H9 (cell line): ENCODE results near the gene PDZRN4. TPM values are rescaled to one million over a fixed set of nuclear protein-coding genes. Genes with fewer than 3 reads are reported as not detected.

ENCODE experiments used
- DNase-seq: peaks from one replicate; pipeline ENCODE4 v3.0.0-alpha.2; 2017
- H2AFZ ChIP-seq: one replicate; pipeline ENCODE4 v1.6.1; 2013; ENCODE audit warnings: mild to moderate bottlenecking, low read length, control low read depth, moderate library complexity
- H2AK5ac ChIP-seq: 2 replicates; pipeline ENCODE4 v1.6.1; 2013; ENCODE audit warnings: low read length, control low read depth, mixed read lengths; ENCODE audit not compliant: insufficient read length
- H2BK120ac ChIP-seq: one replicate; pipeline ENCODE4 v1.6.1; 2013; ENCODE audit warnings: low read depth, mild to moderate bottlenecking, low read length, control low read depth, inconsistent platforms; ENCODE audit not compliant: poor library complexity, severe bottlenecking
- H2BK12ac ChIP-seq: 2 replicates; pipeline ENCODE4 v1.6.1; 2013; ENCODE audit warnings: low read length, control low read depth, mixed read lengths, low read depth; ENCODE audit not compliant: insufficient read length
- H2BK15ac ChIP-seq: 2 replicates; pipeline ENCODE4 v1.6.1; 2013; ENCODE audit warnings: low read depth, low read length, control low read depth
- H2BK20ac ChIP-seq: one replicate; pipeline ENCODE4 v1.6.1; 2013; ENCODE audit warnings: low read depth, mild to moderate bottlenecking, low read length, control low read depth, inconsistent platforms; ENCODE audit not compliant: poor library complexity, severe bottlenecking
- H2BK5ac ChIP-seq: 2 replicates; pipeline ENCODE4 v1.6.1; 2013; ENCODE audit warnings: low read length, control low read depth, mixed read lengths; ENCODE audit not compliant: insufficient read length
- H3K14ac ChIP-seq: 2 replicates; pipeline ENCODE4 v1.6.1; 2013; ENCODE audit warnings: low read length, control low read depth; ENCODE audit not compliant: insufficient read depth
- H3K18ac ChIP-seq: 2 replicates; pipeline ENCODE4 v1.6.1; 2013; ENCODE audit warnings: low read depth, mild to moderate bottlenecking, mixed read lengths, low read length, control low read depth; ENCODE audit not compliant: insufficient read length
- H3K23ac ChIP-seq: 2 replicates; pipeline ENCODE4 v1.6.1; 2013; ENCODE audit warnings: low read length, control low read depth, mixed read lengths, low read depth; ENCODE audit not compliant: insufficient read length
- H3K23me2 ChIP-seq: 2 replicates; pipeline ENCODE4 v1.6.1; 2013; ENCODE audit warnings: low read depth, mild to moderate bottlenecking, mixed read lengths, low read length, control low read depth; ENCODE audit not compliant: insufficient read length, poor library complexity, severe bottlenecking
- H3K27ac ChIP-seq: 2 replicates; pipeline ENCODE4 v1.5.1; 2013; ENCODE audit warnings: low read length, control low read depth, mixed read lengths, low read depth; ENCODE audit not compliant: insufficient read length
- H3K27me3 ChIP-seq: 2 replicates; pipeline ENCODE4 v1.6.1; 2013; ENCODE audit warnings: low read length, control low read depth, inconsistent platforms; ENCODE audit not compliant: insufficient read depth
- H3K4ac ChIP-seq: 2 replicates; pipeline ENCODE4 v1.6.1; 2013; ENCODE audit warnings: low read depth, mild to moderate bottlenecking, control low read depth, inconsistent platforms, low read length, moderate library complexity
- H3K4me1 ChIP-seq: 2 replicates; pipeline ENCODE4 v1.6.1; 2013; ENCODE audit warnings: low read length, control low read depth, inconsistent platforms; ENCODE audit not compliant: insufficient read depth
- H3K4me2 ChIP-seq: 2 replicates; pipeline ENCODE4 v1.6.1; 2013; ENCODE audit warnings: low read length, control low read depth, mixed read lengths; ENCODE audit not compliant: insufficient read length, insufficient read depth
- H3K56ac ChIP-seq: 2 replicates; pipeline ENCODE4 v1.6.1; 2013; ENCODE audit warnings: low read depth, mild to moderate bottlenecking, mixed read lengths, low read length, control low read depth; ENCODE audit not compliant: insufficient read length
- H3K79me1 ChIP-seq: 2 replicates; pipeline ENCODE4 v1.6.1; 2013; ENCODE audit warnings: low read depth, mild to moderate bottlenecking, moderate library complexity, low read length, control low read depth, inconsistent platforms; ENCODE audit not compliant: insufficient read depth, poor library complexity, severe bottlenecking
- H3K79me2 ChIP-seq: 2 replicates; pipeline ENCODE4 v1.6.1; 2013; ENCODE audit warnings: low read length, control low read depth, inconsistent platforms; ENCODE audit not compliant: insufficient read depth
- H3K9ac ChIP-seq: 2 replicates; pipeline ENCODE4 v1.6.1; 2013; ENCODE audit warnings: low read length, control low read depth, mixed read lengths; ENCODE audit not compliant: insufficient read length; ENCODE audit errors: extremely low read depth
- H3K9me3 ChIP-seq: one replicate; pipeline ENCODE4 v1.6.1; 2013; ENCODE audit warnings: low read depth, low read length, inconsistent platforms; ENCODE audit not compliant: control insufficient read depth
- H3T11ph ChIP-seq: one replicate; pipeline ENCODE4 v1.6.1; 2013; ENCODE audit warnings: mild to moderate bottlenecking, low read length, control low read depth, inconsistent platforms
- H4K20me1 ChIP-seq: one replicate; pipeline ENCODE4 v1.6.1; 2013; ENCODE audit not compliant: control insufficient read depth, insufficient read length, insufficient read depth
- H4K5ac ChIP-seq: 2 replicates; pipeline ENCODE4 v1.6.1; 2013; ENCODE audit warnings: low read depth, mild to moderate bottlenecking, mixed read lengths, low read length, control low read depth; ENCODE audit not compliant: insufficient read length
- H4K8ac ChIP-seq: replicated peaks from 2 replicates; pipeline ENCODE4 v1.6.1; 2013; ENCODE audit warnings: low read length, control low read depth, mixed read lengths, low read depth; ENCODE audit not compliant: insufficient read length
- H4K91ac ChIP-seq: 2 replicates; pipeline ENCODE4 v1.6.1; 2013; ENCODE audit warnings: low read depth, mild to moderate bottlenecking, moderate library complexity, mixed read lengths, low read length, control low read depth; ENCODE audit not compliant: insufficient read length
- H3K27ac Mint-ChIP-seq, 3 experiments: 2 replicates in 2 of 3; 3 replicates in 1 of 3; pipeline ENCODE4 v1.8.0; 2020 to 2021; ENCODE audit warnings: mixed read lengths in 3 of 3, mild to moderate bottlenecking in 1 of 3, moderate library complexity in 1 of 3
- H3K27me3 Mint-ChIP-seq: 2 replicates; pipeline ENCODE4 v1.8.0; 2021; ENCODE audit warnings: low read depth, mild to moderate bottlenecking, moderate library complexity, mixed read lengths
- H3K36me3 Mint-ChIP-seq, 3 experiments: 2 replicates in 2 of 3; 3 replicates in 1 of 3; pipeline ENCODE4 v1.8.0; 2020 to 2021; ENCODE audit warnings: low read depth in 3 of 3, mixed read lengths in 3 of 3; ENCODE audit not compliant: insufficient read depth in 1 of 3
- H3K4me1 Mint-ChIP-seq, 2 experiments: 2 replicates each; pipeline ENCODE4 v1.8.0; 2020; ENCODE audit warnings: mixed read lengths in 2 of 2
- H3K4me3 Mint-ChIP-seq, 2 experiments: 2 replicates in 1 of 2; 3 replicates in 1 of 2; pipeline ENCODE4 v1.8.0; 2020 to 2021; ENCODE audit warnings: mild to moderate bottlenecking in 2 of 2, mixed read lengths in 2 of 2, moderate library complexity in 1 of 2
- H3K9me3 Mint-ChIP-seq, 2 experiments: 2 replicates in 1 of 2; 3 replicates in 1 of 2; pipeline ENCODE4 v1.8.0; 2020; ENCODE audit warnings: mild to moderate bottlenecking in 2 of 2, mixed read lengths in 2 of 2, moderate library complexity in 1 of 2
- total RNA-seq: library from RNA; stranded (reverse); gene quantifications from 2 replicates; pipeline ENCODE4 v1.2.1, GENCODE V29; 2021
- TF ChIP-seq, protein P1 (sequence below): fragments of 200-600 bp; sonication (generic); conservative IDR thresholded peaks from 3 replicates; pipeline ENCODE4 v1.8.0; 2021; ENCODE audit warnings: antibody characterized with exemption, mild to moderate bottlenecking

Gene PDZRN4
- total RNA-seq, 1 experiment from 2014 or later = not detected

DNA sequence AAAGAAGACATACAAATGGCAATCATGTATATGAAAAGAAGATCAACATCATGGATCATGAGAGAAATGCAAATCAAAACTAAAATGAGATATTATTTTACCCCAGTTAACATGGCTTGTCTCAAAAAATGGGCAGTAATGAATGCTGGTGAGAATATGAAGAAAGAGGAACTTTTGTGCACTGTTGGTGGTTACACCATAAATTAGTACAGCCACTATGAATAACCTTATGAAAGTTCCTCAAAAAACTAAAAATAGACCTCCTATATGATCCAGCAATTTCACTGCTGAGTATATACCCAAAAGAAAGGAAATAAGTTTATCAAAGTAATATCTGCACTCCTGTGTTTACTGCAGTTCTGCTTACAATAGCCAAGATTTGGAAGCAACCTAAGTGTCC is 151.7 kb downstream of the PDZRN4 start:
- Histone ChIP-seq H2BK20ac (no peak overlapping the region), H3K79me2 (no peaks in the 10 kb centered on the region), H4K8ac (no peak overlapping the region), H2AK5ac (no peak overlapping the region), H3T11ph (no peak overlapping the region), H2BK5ac (no peak overlapping the region), H3K9me3 (no peaks in the 10 kb centered on the region), H3K56ac (no peak overlapping the region), H3K4me1 (no peaks in the 10 kb centered on the region), H3K23me2 (no peaks in the 10 kb centered on the region), H3K4ac (no peak overlapping the region), H3K14ac (no peak overlapping the region), H4K20me1 (no peaks in the 10 kb centered on the region), H3K27ac (no peak overlapping the region), H3K23ac (no peak overlapping the region), H3K9ac (no peak overlapping the region), H4K91ac (no peak overlapping the region), H3K4me2 (no peak overlapping the region), H3K18ac (no peak overlapping the region), H3K27me3 (no peaks in the 10 kb centered on the region), H2BK15ac (no peak overlapping the region), H3K79me1 (no peaks in the 10 kb centered on the region), H2BK12ac (no peak overlapping the region), H2AFZ (no peak overlapping the region), H4K5ac (no peak overlapping the region), H2BK120ac (no peak overlapping the region)
- Mint-ChIP-seq H3K36me3 (peaks cover 0 to 19% (median 13%) of the 10 kb centered on the region in 3 experiments; a peak in 6 of 7 replicates), H3K4me3 (no peak overlapping the region), H3K9me3 (peaks cover 8 to 22% of the 10 kb centered on the region in 2 experiments; a peak in 4 of 5 replicates), H3K27ac (no peak overlapping the region), H3K27me3 (no peaks in the 10 kb centered on the region), H3K4me1 (peaks cover 12% of the 10 kb centered on the region in 2 experiments)
- TF ChIP-seq, protein P1, sequence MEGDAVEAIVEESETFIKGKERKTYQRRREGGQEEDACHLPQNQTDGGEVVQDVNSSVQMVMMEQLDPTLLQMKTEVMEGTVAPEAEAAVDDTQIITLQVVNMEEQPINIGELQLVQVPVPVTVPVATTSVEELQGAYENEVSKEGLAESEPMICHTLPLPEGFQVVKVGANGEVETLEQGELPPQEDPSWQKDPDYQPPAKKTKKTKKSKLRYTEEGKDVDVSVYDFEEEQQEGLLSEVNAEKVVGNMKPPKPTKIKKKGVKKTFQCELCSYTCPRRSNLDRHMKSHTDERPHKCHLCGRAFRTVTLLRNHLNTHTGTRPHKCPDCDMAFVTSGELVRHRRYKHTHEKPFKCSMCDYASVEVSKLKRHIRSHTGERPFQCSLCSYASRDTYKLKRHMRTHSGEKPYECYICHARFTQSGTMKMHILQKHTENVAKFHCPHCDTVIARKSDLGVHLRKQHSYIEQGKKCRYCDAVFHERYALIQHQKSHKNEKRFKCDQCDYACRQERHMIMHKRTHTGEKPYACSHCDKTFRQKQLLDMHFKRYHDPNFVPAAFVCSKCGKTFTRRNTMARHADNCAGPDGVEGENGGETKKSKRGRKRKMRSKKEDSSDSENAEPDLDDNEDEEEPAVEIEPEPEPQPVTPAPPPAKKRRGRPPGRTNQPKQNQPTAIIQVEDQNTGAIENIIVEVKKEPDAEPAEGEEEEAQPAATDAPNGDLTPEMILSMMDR = no peak
- no peak for DNase-seq
